GM12878 (cell line): Measurements from ENCODE around the gene CCL3. TPM values are rescaled to one million over a fixed set of nuclear protein-coding genes. Genes with fewer than 3 reads are reported as not detected.

Source experiments
- ATAC-seq: fragments of 200-7000 bp; cut with Tn5 transposase; 3 replicates; pipeline ENCODE4 v1.9.1; 2020; ENCODE audit warnings: mild to moderate bottlenecking, moderate library complexity
- BruUV-seq: library from RNA; stranded (reverse); fragments of 400-500 nt; replicated peaks from 2 replicates; lab custom pipeline; 2021; lab: Mats Ljungman, UMichigan
- CTCF ChIA-PET: fragments of 300-600 bp; sonication (Branson Sonifier 250); formaldehyde crosslinking; extraction: SDS; loops from one replicate; lab custom pipeline; 2021; ENCODE audit warnings: inconsistent platforms; lab: Yijun Ruan, JAX
- POLR2A ChIA-PET: fragments of 350-600 bp; formaldehyde crosslinking; extraction: SDS; loops from one replicate; lab custom pipeline; 2021; ENCODE audit warnings: inconsistent platforms; lab: Charles Lee
- RAD21 ChIA-PET: fragments of 300-600 bp; sonication (Branson Sonifier 250); formaldehyde crosslinking; loops from one replicate; lab custom pipeline; 2023; ENCODE audit warnings: antibody characterized with exemption; ENCODE audit not compliant: unreplicated experiment; lab: Charles Lee
- SMC1A ChIA-PET: fragments of 300-600 bp; sonication (Branson Sonifier 250); formaldehyde crosslinking; loops from one replicate; lab custom pipeline; 2023; ENCODE audit not compliant: unreplicated experiment, uncharacterized antibody; lab: Charles Lee
- DNase-seq: peaks from one replicate; pipeline ENCODE4 v3.0.0-alpha.2; 2011; ENCODE audit warnings: low read depth, low spot score
- FAIRE-seq: peaks from 3 replicates; lab custom pipeline; 2011; peaks lifted over from hg19 to GRCh38; lab: Jason Lieb, UNC
- H2AFZ ChIP-seq: 2 replicates; pipeline ENCODE4 v1.6.0; 2011; ENCODE audit warnings: low read depth, low read length, control low read depth; ENCODE audit not compliant: control insufficient read depth
- H3K27ac ChIP-seq: 2 replicates; pipeline ENCODE4 v1.5.1; 2011; ENCODE audit warnings: control low read depth; ENCODE audit not compliant: control insufficient read depth, insufficient read depth
- H3K27me3 ChIP-seq, 2 experiments: replicated peaks in 1 of 2; 2 replicates each; pipeline versions ENCODE4 v1.6.0 to v1.6.1; 2011; ENCODE audit warnings: low read length in 1 of 2; ENCODE audit not compliant: control insufficient read depth in 2 of 2, insufficient read depth in 2 of 2
- H3K36me3 ChIP-seq, 2 experiments: 2 replicates each; pipeline ENCODE4 v1.5.1; 2011; ENCODE audit warnings: low read length in 1 of 2; ENCODE audit not compliant: control insufficient read depth in 2 of 2, insufficient read depth in 2 of 2
- H3K4me1 ChIP-seq: 2 replicates; pipeline ENCODE4 v1.6.1; 2011; ENCODE audit warnings: mild to moderate bottlenecking, low read length, moderate library complexity, mixed read lengths; ENCODE audit not compliant: control insufficient read depth, insufficient read depth
- H3K4me2 ChIP-seq: 2 replicates; pipeline ENCODE4 v1.6.0; 2011; ENCODE audit warnings: control low read depth; ENCODE audit not compliant: control insufficient read depth, insufficient read depth
- H3K4me3 ChIP-seq: fragments of 200-600 bp; sonication (generic); 2 replicates; pipeline ENCODE4 v1.5.1; 2016
- H3K79me2 ChIP-seq: 2 replicates; pipeline ENCODE4 v1.6.0; 2011; ENCODE audit warnings: low read length; ENCODE audit not compliant: control insufficient read depth, insufficient read depth
- H3K9ac ChIP-seq: 2 replicates; pipeline ENCODE4 v1.8.0; 2011; ENCODE audit warnings: low read length, control low read depth, mixed read lengths; ENCODE audit not compliant: control insufficient read depth, insufficient read depth
- H3K9me3 ChIP-seq: replicated peaks from 3 replicates; pipeline ENCODE4 v1.5.1; 2011; ENCODE audit warnings: mild to moderate bottlenecking, low read length; ENCODE audit not compliant: control insufficient read depth, insufficient read depth
- H4K20me1 ChIP-seq: 2 replicates; pipeline ENCODE4 v1.6.0; 2011; ENCODE audit not compliant: control insufficient read depth, insufficient read depth
- BCL11A ChIP-seq: IDR thresholded peaks from 2 replicates; pipeline ENCODE4 v1.6.1; 2011; ENCODE audit warnings: low read depth, low read length
- CHD1 ChIP-seq: IDR thresholded peaks from 2 replicates; pipeline ENCODE4 v1.6.1; 2012; ENCODE audit warnings: low read depth, low read length, improper control_type of control experiment
- HDGF ChIP-seq: fragments of 450-650 bp; IDR thresholded peaks from 2 replicates; pipeline ENCODE4 v1.6.1; 2016; ENCODE audit warnings: antibody characterized with exemption
- MEF2A ChIP-seq: IDR thresholded peaks from 2 replicates; pipeline ENCODE4 v1.6.1; 2011; ENCODE audit warnings: low read depth, mild to moderate bottlenecking, low read length, moderate library complexity; ENCODE audit not compliant: insufficient read depth
- NFXL1 ChIP-seq: fragments of 450-650 bp; IDR thresholded peaks from 2 replicates; pipeline ENCODE4 v1.6.1; 2017; ENCODE audit warnings: antibody characterized with exemption, mild to moderate bottlenecking, borderline replicate concordance
- NFYB ChIP-seq: IDR thresholded peaks from 2 replicates; pipeline ENCODE4 v1.6.1; 2011; ENCODE audit warnings: low read depth, mild to moderate bottlenecking, low read length, improper control_type of control experiment, moderate library complexity; ENCODE audit not compliant: insufficient read depth
- NR2C2 ChIP-seq: IDR thresholded peaks from 2 replicates; pipeline ENCODE4 v1.6.1; 2011; ENCODE audit warnings: borderline replicate concordance, low read depth; ENCODE audit not compliant: control insufficient read depth, insufficient read length
- NR2F1 ChIP-seq: fragments of 450-650 bp; conservative IDR thresholded peaks from 2 replicates; pipeline ENCODE4 v1.6.1; 2017; ENCODE audit warnings: mild to moderate bottlenecking
- SP1 ChIP-seq: IDR thresholded peaks from one replicate; pipeline ENCODE4 v1.6.1; 2011; ENCODE audit warnings: low read depth, low read length
- ZSCAN29 ChIP-seq: fragments of 450-650 bp; IDR thresholded peaks from 2 replicates; pipeline ENCODE4 v1.6.1; 2017; ENCODE audit warnings: mild to moderate bottlenecking, moderate library complexity
- WGBS: methylation state at CpG from one replicate; pipeline ENCODE4 v1.1.6; 2016; ENCODE audit warnings: low lambda C conversion rate; ENCODE audit not compliant: insufficient replicate concordance, insufficient coverage; ENCODE audit errors: missing lambda C conversion rate; 5-methylcytosine and 5-hydroxymethylcytosine counted together
- in situ Hi-C: fragments of 300-500 bp; cut with MboI; formaldehyde crosslinking; loops from 9 replicates; pipeline ENCODE4 v1.14.3; 2018; ENCODE audit warnings: mixed read lengths
- intact Hi-C: fragments of 100-400 bp; cut with micrococcal nuclease; formaldehyde crosslinking; loops from one replicate; pipeline ENCODE4 v1.14.2; 2022; ENCODE audit not compliant: unreplicated experiment
- polyA plus RNA-seq, 11 experiments: library from polyadenylated mRNA; depleted of rRNA in 4 of 11; unstranded in 6 of 11; stranded (reverse) in 5 of 11; fragments of >200 nt; fragmentation: Nextera tagmentation in 4 of 11; fragmentation: Illumina TruSeq in 1 of 11; extraction: Ambion mirVana in 4 of 11; extraction: Trizol in 1 of 11; gene quantifications; 1 replicate in 1 of 11; 2 replicates in 10 of 11; pipeline versions ENCODE4 v1.2.1 to v1.2.3, GENCODE V29; 2011 to 2016; ENCODE audit warnings: inconsistent platforms in 2 of 11, missing spikeins in 2 of 11, low read depth in 1 of 11
- total RNA-seq, 4 experiments: library from RNA; depleted of rRNA in 3 of 4; stranded (reverse); fragments of >200 nt in 3 of 4; fragmentation: Illumina TruSeq in 1 of 4; extraction: Trizol in 1 of 4; gene quantifications; 2 replicates each; pipeline versions ENCODE4 v1.2.1 to v1.2.3, GENCODE V29; 2013 to 2021

Gene CCL3
- total and polyA plus RNA-seq, 10 of the 15 experiments (the other 5 are each of a cell fraction or from before 2014, with no cell fraction given): 96.5 to 1,488 (median 199) TPM

- DNase-seq (no peak), FAIRE-seq (no peak), ATAC-seq (no peak)
- H3K27ac ChIP-seq: no peak within 1 kb of the TSS
- in situ Hi-C loops: no loop called here
- SMC1A ChIA-PET: interaction anchor here (0.9 to 15.8 kb wide), 6 partner anchors 14 to 88 kb away, joined by 3 to 341 read pairs (median 6); partner anchors contain the start of gene CCL16
- H2AFZ ChIP-seq: no peak within 1 kb of the TSS
- WGBS: 9% methylated on average over 5 of the region's 5 CpGs
- H3K27me3 ChIP-seq: 0 out of 4 replicates have a peak, but pooled peaks cover 0 to 2% of the 10 kb centered on the region in 2 experiments
- POLR2A ChIA-PET: no interaction called here
- no peaks in the 10 kb centered on the region for H4K20me1 ChIP-seq
- no peak within 1 kb of the TSS for H3K9ac ChIP-seq
- no peaks in the 10 kb centered on the region for H3K79me2 ChIP-seq
- RAD21 ChIA-PET: interaction anchor here (1.5 kb wide), 1 partner anchor 82 kb away, joined by 5 read pairs; the partner anchor contains the start of gene CCL16
- H3K9me3 ChIP-seq: no peaks in the 10 kb centered on the region; the same call in 2 of the 3 replicates
- no peak within 1 kb of the TSS for H3K4me3 ChIP-seq
- no TSS peak for BruUV-seq
- intact Hi-C loops: no loop called here
- no peaks in the 10 kb centered on the region for H3K36me3 ChIP-seq
- TF ChIP-seq CHD1 (no peak), HDGF (no peak), NR2F1 (no peak), MEF2A (no peak), ZSCAN29 (no peak), BCL11A (no peak), SP1 (no peak), NFXL1 (no peak), NFYB (no peak), NR2C2 (no peak)
- H3K4me2 ChIP-seq: no peak within 1 kb of the TSS
- CTCF ChIA-PET: interaction anchor here (0.5 to 2.6 kb wide), 6 partner anchors 8 to 109 kb away, joined by 3 to 10 read pairs (median 4); no protein-coding TSS in a partner anchor
- H3K4me1 ChIP-seq: no peaks in the 10 kb centered on the region
Observed at GRCh38 chr17:36063786-36064541, 26.0 kb downstream of the CCL3 start, which contains the start of gene CCL18. Gene CCL18, plus strand, starts transcription at chr17:36064272. Its CDS starts 71 bp downstream, at chr17:36064343.
